HG03439 (cell line): ENCODE results near the gene SLC12A3.
"Not testable (repeated sequence)": the region's sequence is repeated elsewhere in the genome, so short reads cannot be mapped to it uniquely, and the experiment has no call there.

ENCODE experiments used
- ATAC-seq: cut with Tn5 transposase; IDR thresholded peaks from one replicate; pipeline ENCODE4 v1.9.1; 2021; ENCODE audit warnings: mild to moderate bottlenecking, moderate library complexity; ENCODE audit not compliant: unreplicated experiment

SLC12A3 gene

GRCh38 chr16:56918467-56919012 lies 53.5 kb downstream of the SLC12A3 start:
- no peak for ATAC-seq

- no peak for ATAC-seq
These were observed 54.2 kb downstream of the SLC12A3 start for GRCh38 chr16:56919099-56919800.

- no peak for ATAC-seq
These were observed 56.6 kb downstream of the SLC12A3 start for GRCh38 chr16:56921571-56921970.

- no peak for ATAC-seq
These were observed 58.6 kb downstream of the SLC12A3 start for GRCh38 chr16:56923481-56924091.

- no peak for ATAC-seq
These were observed 62.5 kb downstream of the SLC12A3 start for GRCh38 chr16:56927471-56927870.

GRCh38 chr16:56929639-56930038 lies 64.6 kb downstream of the SLC12A3 start:
- no peak for ATAC-seq

- ATAC-seq, result peak; percentile 0
These were observed 65.7 kb downstream of the SLC12A3 start for GRCh38 chr16:56930486-56931270.

- peak; percentile 39 for ATAC-seq
These were observed 66.4 kb downstream of the SLC12A3 start for GRCh38 chr16:56931271-56931891.

- peak; percentile 79 for ATAC-seq
These were observed 67.1 kb downstream of the SLC12A3 start, which contains the start of gene HERPUD1 for GRCh38 chr16:56931892-56932720. Gene HERPUD1, plus strand, starts transcription at chr16:56932142. Its CDS starts 103 bp downstream, at chr16:56932245.

GRCh38 chr16:56932721-56933619 lies 68.0 kb downstream of the SLC12A3 start:
- ATAC-seq, result no peak

- no peak for ATAC-seq
These were observed 69.0 kb downstream of the SLC12A3 start for GRCh38 chr16:56933828-56934598.

GRCh38 chr16:56934599-56935145 lies 69.7 kb downstream of the SLC12A3 start:
- not testable (repeated sequence) for ATAC-seq

- no peak for ATAC-seq
These were observed 70.2 kb downstream of the SLC12A3 start for GRCh38 chr16:56935201-56935600.

GRCh38 chr16:56936491-56936890 lies 71.5 kb downstream of the SLC12A3 start:
- ATAC-seq, result no peak

- ATAC-seq, result no peak
These were observed 71.9 kb downstream of the SLC12A3 start for GRCh38 chr16:56936950-56937349.

- ATAC-seq, result no peak
These were observed 73.9 kb downstream of the SLC12A3 start for GRCh38 chr16:56938664-56939513.

GRCh38 chr16:56939801-56940200 lies 74.8 kb downstream of the SLC12A3 start:
- no peak for ATAC-seq
